ENCODE data around the gene OR6A2.

Gene OR6A2

DNA sequence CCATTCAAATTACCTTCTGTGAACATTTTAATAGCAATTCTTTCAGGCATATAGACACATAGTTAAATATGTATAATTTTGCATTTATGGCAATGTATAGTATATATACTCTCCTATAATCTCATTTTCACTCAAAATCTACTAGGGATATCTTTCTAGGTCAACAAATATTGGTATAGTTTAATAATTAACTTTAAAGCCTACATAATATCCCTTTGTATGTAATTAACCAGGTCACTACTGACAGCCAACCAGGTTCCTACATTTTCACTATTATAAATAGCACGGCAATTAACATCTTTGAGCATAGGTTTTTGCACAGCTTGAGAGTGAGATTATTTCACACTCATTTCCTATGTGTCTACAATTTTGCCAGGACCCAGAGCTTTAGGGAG, 43.5 kb downstream of the OR6A2 start:
- no peak for DNase-seq (ENCODE audit: low spot score)

- DNase-seq (ENCODE audit: low spot score) = peak; percentile 39
These were observed 44.1 kb downstream of the OR6A2 start for GRCh38 chr11:6755303-6755952.

DNA sequence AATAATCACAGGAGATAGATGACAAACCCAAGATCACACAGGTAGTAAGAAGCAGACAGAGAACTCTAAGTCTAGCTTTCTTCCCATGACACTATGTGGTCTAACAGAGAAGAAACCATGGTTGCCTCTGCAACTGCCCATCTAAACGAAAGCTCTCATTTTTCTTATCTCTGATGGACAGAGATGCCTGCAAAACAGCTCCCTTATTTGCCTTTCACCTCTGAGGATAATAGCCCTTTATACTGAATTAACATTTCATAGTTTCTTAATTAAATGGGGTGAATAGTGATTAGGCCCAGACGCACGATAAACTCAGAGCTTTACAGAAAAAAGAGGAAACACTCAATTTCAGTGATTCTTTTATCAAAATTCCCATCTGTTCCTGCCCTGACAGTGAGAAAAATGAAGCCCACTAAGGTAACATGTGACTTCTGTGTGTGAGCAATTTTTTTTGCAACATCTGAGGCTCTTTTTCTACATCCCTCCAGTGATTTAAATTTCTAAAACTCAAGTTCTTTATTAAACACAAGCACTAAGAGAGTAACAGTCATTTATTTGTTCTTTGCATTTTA, 52.3 kb downstream of the OR6A2 start:
- no peak for DNase-seq (ENCODE audit: low spot score)

GRCh38 chr11:6746626-6747025, 52.9 kb downstream of the OR6A2 start:
- no peak for DNase-seq (ENCODE audit: low spot score)

- DNase-seq (ENCODE audit: low spot score) = peak; percentile 67
These were observed 53.3 kb downstream of the OR6A2 start for GRCh38 chr11:6746086-6746618.

DNA sequence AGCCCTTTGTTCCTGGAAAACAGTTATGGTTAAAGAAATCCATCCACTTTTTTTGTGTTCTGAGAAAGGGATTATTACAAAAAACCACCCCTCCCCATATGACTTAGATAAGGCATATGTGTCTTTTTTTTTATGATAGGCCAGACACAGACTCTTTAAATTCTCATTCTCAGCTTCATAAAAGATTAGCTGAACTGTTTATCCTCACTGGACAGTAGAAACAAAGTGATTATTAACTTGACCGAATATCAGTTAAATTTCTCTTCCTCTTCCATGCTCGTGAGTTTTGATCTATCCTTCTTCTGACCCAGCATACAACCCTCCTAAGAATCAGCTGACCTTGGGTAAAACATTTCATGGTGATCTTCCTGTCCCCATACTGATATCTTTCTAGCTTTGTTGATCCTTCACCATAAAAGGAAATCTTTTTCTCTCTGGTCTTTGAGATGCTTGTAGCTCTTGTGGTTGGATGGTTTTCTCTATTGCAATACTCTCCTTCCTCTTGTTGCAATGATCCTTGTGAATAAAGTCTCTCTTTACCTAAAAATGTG, 53.9 kb downstream of the OR6A2 start:
- peak; percentile 28 for DNase-seq (ENCODE audit: low spot score)

- DNase-seq (ENCODE audit: low spot score) = no peak
These were observed 54.5 kb downstream of the OR6A2 start for GRCh38 chr11:6745018-6745417.

DNA sequence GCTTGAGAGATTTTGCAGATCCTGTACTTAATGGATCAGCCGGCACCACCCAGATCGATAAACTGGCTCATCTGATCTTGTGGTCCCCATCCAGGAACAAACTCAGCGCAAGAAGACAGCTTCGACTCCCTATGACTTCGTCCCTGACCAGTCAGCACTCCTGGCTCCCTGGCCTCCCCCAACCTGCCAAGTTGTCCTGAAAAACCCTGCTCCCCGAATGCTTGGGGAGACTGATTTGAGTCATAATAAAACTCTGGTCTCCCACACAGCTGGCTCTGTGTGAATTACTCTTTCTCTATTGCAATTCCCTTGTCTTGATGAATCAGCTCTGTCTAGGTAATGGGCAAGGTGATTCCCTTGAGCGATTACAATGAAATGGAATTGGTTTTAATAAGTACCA, 57.2 kb downstream of the OR6A2 start:
- no peak for DNase-seq (ENCODE audit: low spot score)
